Breast epithelium (tissue), 3 donors: Measurements from ENCODE around the gene PDE4A.

ENCODE experiments used
- CTCF ChIP-seq, 3 donors: fragments of 450-650 bp; IDR thresholded peaks; one replicate each; pipeline ENCODE4 v1.5.1; 2016 to 2017; ENCODE audit warnings: antibody characterized with exemption in 3 of 3, mild to moderate bottlenecking in 3 of 3, moderate library complexity in 3 of 3
- POLR2AphosphoS5 ChIP-seq, 3 donors: sonication (generic); formaldehyde crosslinking; IDR thresholded peaks; one replicate each; pipeline ENCODE4 v1.6.1; 2017; ENCODE audit warnings: antibody characterized with exemption in 3 of 3

GRCh38 chr19:10473192-10473591, 52.9 kb downstream of the PDE4A start:
- TF ChIP-seq CTCF (IDR thresholded peaks at IDR 0.05) (no peak), POLR2AphosphoS5 (IDR thresholded peaks at IDR 0.05) (no peak)
